A549 (cell line): Measurements from ENCODE around the gene PAXIP1. TPM values are rescaled to one million over a fixed set of nuclear protein-coding genes. Genes with fewer than 3 reads are reported as not detected.
A peak's percentile ranks its signal among the peaks of the same experiment; 100 is the strongest.

Experiments used
- ATAC-seq, 2 experiments: fragments of 200-7000 bp in 1 of 2; fragments of >200 bp in 1 of 2; cut with Nextera tagmentation in 1 of 2; cut with Tn5 transposase in 1 of 2; 3 replicates each; pipeline versions ENCODE4 v1.8.0 to v1.9.1; 2018 to 2020; ENCODE audit warnings: mild to moderate bottlenecking in 1 of 2, moderate library complexity in 1 of 2
- CTCF ChIA-PET: fragments of 300-600 bp; sonication (Branson Sonifier 250); formaldehyde crosslinking; extraction: SDS; loops from one replicate; lab custom pipeline; 2021; ENCODE audit warnings: antibody characterized with exemption, inconsistent platforms; lab: Yijun Ruan, JAX
- POLR2A ChIA-PET: fragments of 350-600 bp; formaldehyde crosslinking; extraction: SDS; loops from one replicate; lab custom pipeline; 2021; ENCODE audit warnings: antibody characterized with exemption, inconsistent platforms; lab: Yijun Ruan, JAX
- DNase-seq, 2 experiments: peaks; one replicate each; pipeline versions ENCODE4 v3.0.0 to v3.0.0-alpha.2; 2011 to 2016; ENCODE audit warnings: low read depth in 1 of 2, low spot score in 1 of 2
- FAIRE-seq: peaks from 2 replicates; lab custom pipeline; 2011; peaks lifted over from hg19 to GRCh38; lab: Jason Lieb, UNC
- H3K27ac ChIP-seq, 2 experiments: fragments of >200 bp; sonication (Bioruptor Twin); formaldehyde crosslinking; 3 replicates each; pipeline ENCODE4 v1.5.1; 2016 to 2017
- H3K4me1 ChIP-seq: fragments of >200 bp; sonication (Bioruptor Twin); formaldehyde crosslinking; 3 replicates; pipeline ENCODE4 v1.6.1; 2016
- H3K4me2 ChIP-seq: fragments of >200 bp; sonication (Bioruptor Twin); formaldehyde crosslinking; 3 replicates; pipeline ENCODE4 v1.6.1; 2016
- H3K4me3 ChIP-seq: fragments of >200 bp; sonication (Bioruptor Twin); formaldehyde crosslinking; 3 replicates; pipeline ENCODE4 v1.5.1; 2016
- H3K9me3 ChIP-seq: fragments of >200 bp; sonication (Bioruptor Twin); formaldehyde crosslinking; 3 replicates; pipeline ENCODE4 v1.6.1; 2016
- BHLHE40 ChIP-seq: IDR thresholded peaks from 2 replicates; pipeline ENCODE4 v1.6.1; 2012; ENCODE audit warnings: low read depth, low read length, inconsistent platforms
- CBX8 ChIP-seq: fragments of 200-600 bp; sonication (generic); IDR thresholded peaks from 2 replicates; pipeline ENCODE4 v1.6.1; 2016
- CHD2 ChIP-seq: fragments of 150-350 bp; IDR thresholded peaks from 2 replicates; pipeline ENCODE4 v1.6.1; 2014; ENCODE audit warnings: low read length; ENCODE audit not compliant: partially characterized antibody
- FOSL2 ChIP-seq, 2 experiments: fragments of 450-650 bp in 1 of 2; fragments of >200 bp in 1 of 2; sonication (Bioruptor Twin) in 1 of 2; formaldehyde crosslinking; IDR thresholded peaks; 2 replicates each; pipeline versions ENCODE4 v1.5.0 to v1.6.1; 2016 to 2020; ENCODE audit warnings: mild to moderate bottlenecking in 1 of 2, moderate library complexity in 1 of 2
- GATA3 ChIP-seq: IDR thresholded peaks from 2 replicates; pipeline ENCODE4 v1.6.1; 2012; ENCODE audit warnings: borderline replicate concordance
- HEYL ChIP-seq: fragments of 250-450 bp; sonication (Bioruptor Pico); IDR thresholded peaks from 2 replicates; pipeline ENCODE4 v1.8.0; 2021; ENCODE audit warnings: mild to moderate bottlenecking, moderate library complexity
- HOXB13 ChIP-seq: fragments of 250-450 bp; sonication (Bioruptor Pico); IDR thresholded peaks from 2 replicates; pipeline ENCODE4 v1.5.0; 2020; ENCODE audit warnings: low read depth, mild to moderate bottlenecking, moderate library complexity
- JUN ChIP-seq, 2 experiments: fragments of >200 bp; sonication (Bioruptor Twin); formaldehyde crosslinking; IDR thresholded peaks; 2 replicates in 1 of 2; 3 replicates in 1 of 2; pipeline ENCODE4 v1.6.1; 2016 to 2017
- MAZ ChIP-seq: fragments of 150-350 bp; IDR thresholded peaks from 2 replicates; pipeline ENCODE4 v1.6.1; 2014; ENCODE audit warnings: antibody characterized with exemption, low read depth, low read length, borderline replicate concordance
- MYC ChIP-seq: IDR thresholded peaks from 2 replicates; pipeline ENCODE4 v1.6.1; 2012; ENCODE audit warnings: mild to moderate bottlenecking, inconsistent platforms, low read length, improper control_type of control experiment, borderline replicate concordance
- NFE2L2 ChIP-seq: fragments of 150-350 bp; conservative IDR thresholded peaks from 2 replicates; pipeline ENCODE4 v1.6.1; 2014; ENCODE audit warnings: low read length
- POLR2AphosphoS2 ChIP-seq: conservative IDR thresholded peaks from 2 replicates; pipeline ENCODE4 v1.6.1; 2012; ENCODE audit warnings: low read length, improper control_type of control experiment, inconsistent platforms
- ZNF302 ChIP-seq: fragments of 250-450 bp; sonication (Bioruptor Pico); IDR thresholded peaks from 2 replicates; pipeline ENCODE4 v1.9.0; 2021; ENCODE audit warnings: inconsistent platforms, mild to moderate bottlenecking, moderate library complexity
- WGBS: methylation state at CpG from one replicate; pipeline ENCODE4 v1.1.6; 2017; ENCODE audit errors: missing lambda C conversion rate; 5-methylcytosine and 5-hydroxymethylcytosine counted together
- polyA minus RNA-seq: library from RNA; depleted of rRNA, polyadenylated mRNA; stranded (reverse); fragments of >200 nt; gene quantifications from 2 replicates; pipeline ENCODE4 v1.2.3, GENCODE V29; 2011; rRNA and poly(A)+ RNA removed
- polyA plus RNA-seq, 4 experiments: library from polyadenylated mRNA; depleted of rRNA in 3 of 4; stranded (reverse); fragments of >200 nt; fragmentation: RNase III in 1 of 4; extraction: RNeasy Plus Mini Kit Qiagen cat#74134 plus additional on column Dnase treatment in 1 of 4; gene quantifications; 2 replicates in 3 of 4; 3 replicates in 1 of 4; pipeline ENCODE4 v1.2.3, GENCODE V29; 2011 to 2017
- TF ChIP-seq, protein P1 (sequence below): fragments of >200 bp; sonication (Bioruptor Twin); formaldehyde crosslinking; IDR thresholded peaks from 3 replicates; pipeline ENCODE4 v1.5.1; 2016
- TF ChIP-seq, protein P2 (sequence below): fragments of >200 bp; sonication (Bioruptor Twin); formaldehyde crosslinking; IDR thresholded peaks from 3 replicates; pipeline ENCODE4 v1.6.1; 2016
- TF ChIP-seq, protein P3 (sequence below): fragments of 450-650 bp; IDR thresholded peaks from 2 replicates; pipeline ENCODE4 v1.6.1; 2014; ENCODE audit warnings: antibody characterized with exemption
- TF ChIP-seq, protein P4 (sequence below): IDR thresholded peaks from 2 replicates; pipeline ENCODE4 v1.6.1; 2012
- TF ChIP-seq, protein P5 (sequence below): fragments of 250-450 bp; sonication (Bioruptor Pico); IDR thresholded peaks from 2 replicates; pipeline ENCODE4 v1.5.0; 2021; ENCODE audit warnings: mild to moderate bottlenecking, moderate library complexity, borderline replicate concordance

The PAXIP1 gene, protein sequence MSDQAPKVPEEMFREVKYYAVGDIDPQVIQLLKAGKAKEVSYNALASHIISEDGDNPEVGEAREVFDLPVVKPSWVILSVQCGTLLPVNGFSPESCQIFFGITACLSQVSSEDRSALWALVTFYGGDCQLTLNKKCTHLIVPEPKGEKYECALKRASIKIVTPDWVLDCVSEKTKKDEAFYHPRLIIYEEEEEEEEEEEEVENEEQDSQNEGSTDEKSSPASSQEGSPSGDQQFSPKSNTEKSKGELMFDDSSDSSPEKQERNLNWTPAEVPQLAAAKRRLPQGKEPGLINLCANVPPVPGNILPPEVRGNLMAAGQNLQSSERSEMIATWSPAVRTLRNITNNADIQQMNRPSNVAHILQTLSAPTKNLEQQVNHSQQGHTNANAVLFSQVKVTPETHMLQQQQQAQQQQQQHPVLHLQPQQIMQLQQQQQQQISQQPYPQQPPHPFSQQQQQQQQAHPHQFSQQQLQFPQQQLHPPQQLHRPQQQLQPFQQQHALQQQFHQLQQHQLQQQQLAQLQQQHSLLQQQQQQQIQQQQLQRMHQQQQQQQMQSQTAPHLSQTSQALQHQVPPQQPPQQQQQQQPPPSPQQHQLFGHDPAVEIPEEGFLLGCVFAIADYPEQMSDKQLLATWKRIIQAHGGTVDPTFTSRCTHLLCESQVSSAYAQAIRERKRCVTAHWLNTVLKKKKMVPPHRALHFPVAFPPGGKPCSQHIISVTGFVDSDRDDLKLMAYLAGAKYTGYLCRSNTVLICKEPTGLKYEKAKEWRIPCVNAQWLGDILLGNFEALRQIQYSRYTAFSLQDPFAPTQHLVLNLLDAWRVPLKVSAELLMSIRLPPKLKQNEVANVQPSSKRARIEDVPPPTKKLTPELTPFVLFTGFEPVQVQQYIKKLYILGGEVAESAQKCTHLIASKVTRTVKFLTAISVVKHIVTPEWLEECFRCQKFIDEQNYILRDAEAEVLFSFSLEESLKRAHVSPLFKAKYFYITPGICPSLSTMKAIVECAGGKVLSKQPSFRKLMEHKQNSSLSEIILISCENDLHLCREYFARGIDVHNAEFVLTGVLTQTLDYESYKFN
- polyA plus RNA-seq (2011; rRNA removed) = 15.7 and 18.3 TPM in 2 replicates
- 17.3 and 22.2 TPM in 2 replicates for polyA plus RNA-seq (2012; cell fraction: cytosol; rRNA removed)
- 21.5 and 28.4 TPM in 2 replicates for polyA plus RNA-seq (2012; cell fraction: nucleus; rRNA removed)
- polyA plus RNA-seq (2017; fragmentation: RNase III; extraction: RNeasy Plus Mini Kit Qiagen cat#74134 plus additional on column Dnase treatment) = 15.2 to 15.5 TPM (median 15.3 TPM) in 3 replicates
- polyA minus RNA-seq = 6.8 and 9.7 TPM in 2 replicates

DNA sequence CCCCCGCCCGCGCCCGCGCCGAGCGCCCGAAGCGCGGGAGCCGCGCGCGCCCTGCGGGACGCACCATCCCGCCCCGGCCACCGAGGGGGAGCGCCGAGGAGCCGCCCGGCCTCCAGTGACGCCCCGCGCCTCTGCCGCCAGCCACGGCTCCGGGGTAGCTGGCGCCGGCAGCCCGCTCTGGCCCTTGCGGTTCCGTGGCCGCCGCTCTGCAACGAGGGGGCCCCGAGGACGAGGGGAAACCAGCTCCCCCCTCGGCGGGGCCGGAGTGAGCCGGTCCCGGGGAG, at the start of gene PAXIP1:
PAXIP1 (minus strand) TSS at position 33 of the 284 bp plus-strand sequence. CDS start 195 bp downstream, outside the sequence.
- DNase-seq (peak in 1 of 2 experiments; percentile 57), ATAC-seq (peak; percentile 61 to 63; a peak in 5 of 6 replicates), FAIRE-seq (no peak)
- no peaks in the 10 kb centered on the region for H3K9me3 ChIP-seq
- WGBS = no CpG with 5 or more reads among the region's 44 CpGs
- H3K4me3 ChIP-seq = peak within 1 kb of the TSS; percentile 96
- peak within 1 kb of the TSS; percentile 98 to 100 for H3K27ac ChIP-seq
- ChIA-PET CTCF (interaction anchor here (0.9 to 1.2 kb wide), 2 partner anchors 18 to 75 kb away, joined by 3 to 4 read pairs; no protein-coding TSS in a partner anchor), POLR2A (interaction anchor here (1.0 to 1.6 kb wide), 4 partner anchors 19 to 295 kb away, joined by 4 to 6 read pairs (median 5); partner anchors contain the start of gene INSIG1)
- peaks cover 6% of the 10 kb centered on the region; the same call in 1 of the 3 replicates for H3K4me1 ChIP-seq
- peak within 1 kb of the TSS; percentile 96 for H3K4me2 ChIP-seq
- TF ChIP-seq GATA3 = peak; percentile 78
- TF ChIP-seq MAZ = peak; percentile 56; the same call in 1 of the 2 replicates
- TF ChIP-seq BHLHE40 = peak; percentile 59
- no peak for TF ChIP-seq HEYL (CRISPR knock-in tag)
- TF ChIP-seq JUN (IDR thresholded peaks at IDR 0.05) = peak in 1 of 2 experiments; percentile 84; a peak in 4 of 5 replicates

DNA sequence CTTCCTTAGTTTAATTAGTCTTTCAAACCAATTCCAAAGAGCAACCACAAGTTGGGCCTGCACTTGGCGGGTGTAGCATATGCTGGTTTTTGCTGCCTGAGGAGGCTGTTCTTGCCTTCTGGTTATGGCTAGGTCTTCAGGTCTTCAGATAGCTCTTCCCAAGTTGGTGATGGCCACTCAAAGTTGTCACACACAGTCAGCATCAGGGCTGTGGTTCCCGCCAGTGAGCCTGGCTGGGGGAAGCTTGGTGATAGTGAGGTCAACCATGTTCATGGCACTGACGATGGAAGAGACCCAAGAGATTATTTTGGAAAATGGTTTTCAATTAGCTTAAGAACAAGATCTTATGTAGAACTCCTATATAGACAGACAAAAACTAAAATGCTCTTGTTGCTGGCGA, 48.4 kb upstream of the PAXIP1 start:
- ATAC-seq = no peak
- TF ChIP-seq CBX8 = no peak
- TF ChIP-seq, protein P1, sequence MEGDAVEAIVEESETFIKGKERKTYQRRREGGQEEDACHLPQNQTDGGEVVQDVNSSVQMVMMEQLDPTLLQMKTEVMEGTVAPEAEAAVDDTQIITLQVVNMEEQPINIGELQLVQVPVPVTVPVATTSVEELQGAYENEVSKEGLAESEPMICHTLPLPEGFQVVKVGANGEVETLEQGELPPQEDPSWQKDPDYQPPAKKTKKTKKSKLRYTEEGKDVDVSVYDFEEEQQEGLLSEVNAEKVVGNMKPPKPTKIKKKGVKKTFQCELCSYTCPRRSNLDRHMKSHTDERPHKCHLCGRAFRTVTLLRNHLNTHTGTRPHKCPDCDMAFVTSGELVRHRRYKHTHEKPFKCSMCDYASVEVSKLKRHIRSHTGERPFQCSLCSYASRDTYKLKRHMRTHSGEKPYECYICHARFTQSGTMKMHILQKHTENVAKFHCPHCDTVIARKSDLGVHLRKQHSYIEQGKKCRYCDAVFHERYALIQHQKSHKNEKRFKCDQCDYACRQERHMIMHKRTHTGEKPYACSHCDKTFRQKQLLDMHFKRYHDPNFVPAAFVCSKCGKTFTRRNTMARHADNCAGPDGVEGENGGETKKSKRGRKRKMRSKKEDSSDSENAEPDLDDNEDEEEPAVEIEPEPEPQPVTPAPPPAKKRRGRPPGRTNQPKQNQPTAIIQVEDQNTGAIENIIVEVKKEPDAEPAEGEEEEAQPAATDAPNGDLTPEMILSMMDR = no peak
- TF ChIP-seq HEYL (CRISPR knock-in tag) = no peak
- TF ChIP-seq, protein P2, sequence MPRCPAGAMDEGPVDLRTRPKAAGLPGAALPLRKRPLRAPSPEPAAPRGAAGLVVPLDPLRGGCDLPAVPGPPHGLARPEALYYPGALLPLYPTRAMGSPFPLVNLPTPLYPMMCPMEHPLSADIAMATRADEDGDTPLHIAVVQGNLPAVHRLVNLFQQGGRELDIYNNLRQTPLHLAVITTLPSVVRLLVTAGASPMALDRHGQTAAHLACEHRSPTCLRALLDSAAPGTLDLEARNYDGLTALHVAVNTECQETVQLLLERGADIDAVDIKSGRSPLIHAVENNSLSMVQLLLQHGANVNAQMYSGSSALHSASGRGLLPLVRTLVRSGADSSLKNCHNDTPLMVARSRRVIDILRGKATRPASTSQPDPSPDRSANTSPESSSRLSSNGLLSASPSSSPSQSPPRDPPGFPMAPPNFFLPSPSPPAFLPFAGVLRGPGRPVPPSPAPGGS = no peak
- no peak for TF ChIP-seq POLR2AphosphoS2
- TF ChIP-seq, protein P3, sequence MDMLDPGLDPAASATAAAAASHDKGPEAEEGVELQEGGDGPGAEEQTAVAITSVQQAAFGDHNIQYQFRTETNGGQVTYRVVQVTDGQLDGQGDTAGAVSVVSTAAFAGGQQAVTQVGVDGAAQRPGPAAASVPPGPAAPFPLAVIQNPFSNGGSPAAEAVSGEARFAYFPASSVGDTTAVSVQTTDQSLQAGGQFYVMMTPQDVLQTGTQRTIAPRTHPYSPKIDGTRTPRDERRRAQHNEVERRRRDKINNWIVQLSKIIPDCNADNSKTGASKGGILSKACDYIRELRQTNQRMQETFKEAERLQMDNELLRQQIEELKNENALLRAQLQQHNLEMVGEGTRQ = no peak
- TF ChIP-seq ZNF302 = no peak
- TF ChIP-seq JUN (IDR thresholded peaks at IDR 0.05) = no peak
- no peak for TF ChIP-seq HOXB13 (CRISPR knock-in tag)
- TF ChIP-seq, protein P4, sequence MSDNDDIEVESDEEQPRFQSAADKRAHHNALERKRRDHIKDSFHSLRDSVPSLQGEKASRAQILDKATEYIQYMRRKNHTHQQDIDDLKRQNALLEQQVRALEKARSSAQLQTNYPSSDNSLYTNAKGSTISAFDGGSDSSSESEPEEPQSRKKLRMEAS = no peak
- no peak for TF ChIP-seq CHD2
- no peak for TF ChIP-seq GATA3
- TF ChIP-seq FOSL2 (IDR thresholded peaks at IDR 0.05) = no peak
- TF ChIP-seq FOSL2 (CRISPR knock-in tag; IDR thresholded peaks at IDR 0.05) = no peak
- no peak for TF ChIP-seq MYC
- TF ChIP-seq, protein P5, sequence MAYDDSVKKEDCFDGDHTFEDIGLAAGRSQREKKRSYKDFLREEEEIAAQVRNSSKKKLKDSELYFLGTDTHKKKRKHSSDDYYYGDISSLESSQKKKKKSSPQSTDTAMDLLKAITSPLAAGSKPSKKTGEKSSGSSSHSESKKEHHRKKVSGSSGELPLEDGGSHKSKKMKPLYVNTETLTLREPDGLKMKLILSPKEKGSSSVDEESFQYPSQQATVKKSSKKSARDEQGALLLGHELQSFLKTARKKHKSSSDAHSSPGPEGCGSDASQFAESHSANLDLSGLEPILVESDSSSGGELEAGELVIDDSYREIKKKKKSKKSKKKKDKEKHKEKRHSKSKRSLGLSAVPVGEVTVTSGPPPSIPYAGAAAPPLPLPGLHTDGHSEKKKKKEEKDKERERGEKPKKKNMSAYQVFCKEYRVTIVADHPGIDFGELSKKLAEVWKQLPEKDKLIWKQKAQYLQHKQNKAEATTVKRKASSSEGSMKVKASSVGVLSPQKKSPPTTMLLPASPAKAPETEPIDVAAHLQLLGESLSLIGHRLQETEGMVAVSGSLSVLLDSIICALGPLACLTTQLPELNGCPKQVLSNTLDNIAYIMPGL (CRISPR knock-in tag) = no peak
- no peak for TF ChIP-seq NFE2L2
- DNase-seq = no peak
- Histone ChIP-seq H3K4me3 (no peak overlapping the region), H3K4me2 (no peak overlapping the region), H3K27ac (no peak overlapping the region), H3K9me3 (no peaks in the 10 kb centered on the region), H3K4me1 (no peaks in the 10 kb centered on the region)
- no peak for FAIRE-seq
- ChIA-PET CTCF (no interaction called here), POLR2A (no interaction called here)
- WGBS = 32% methylated on average over 4 of the region's 4 CpGs
